Glomerular visceral epithelial cell (primary cell): ENCODE measurements around the gene NEDD4L.
A peak's percentile ranks its signal among the peaks of the same experiment; 100 is the strongest.

Source experiments
- DNase-seq: peaks from one replicate; pipeline ENCODE4 v3.0.0-alpha.2; 2016; ENCODE audit errors: extremely low spot score

The NEDD4L gene

DNA sequence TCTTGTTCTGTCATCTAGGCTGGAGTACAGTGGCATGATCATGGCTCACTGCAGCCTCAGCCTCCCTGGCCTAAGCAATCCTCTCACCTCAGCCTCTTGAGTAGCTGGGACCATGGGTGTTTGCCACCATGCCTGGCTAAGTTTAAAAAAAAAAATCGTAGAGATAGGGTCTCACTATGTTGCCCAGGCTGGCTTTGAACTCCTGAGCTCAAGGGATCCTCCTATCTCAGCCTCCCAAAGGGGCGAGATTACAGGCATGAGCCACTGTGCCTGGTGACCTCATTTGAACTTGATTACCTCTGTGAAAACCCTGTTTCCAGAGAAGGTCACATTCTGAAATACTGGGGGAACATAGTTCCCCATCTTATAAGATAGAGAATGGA is 190.3 kb downstream of the NEDD4L start:
- no peak for DNase-seq

DNA sequence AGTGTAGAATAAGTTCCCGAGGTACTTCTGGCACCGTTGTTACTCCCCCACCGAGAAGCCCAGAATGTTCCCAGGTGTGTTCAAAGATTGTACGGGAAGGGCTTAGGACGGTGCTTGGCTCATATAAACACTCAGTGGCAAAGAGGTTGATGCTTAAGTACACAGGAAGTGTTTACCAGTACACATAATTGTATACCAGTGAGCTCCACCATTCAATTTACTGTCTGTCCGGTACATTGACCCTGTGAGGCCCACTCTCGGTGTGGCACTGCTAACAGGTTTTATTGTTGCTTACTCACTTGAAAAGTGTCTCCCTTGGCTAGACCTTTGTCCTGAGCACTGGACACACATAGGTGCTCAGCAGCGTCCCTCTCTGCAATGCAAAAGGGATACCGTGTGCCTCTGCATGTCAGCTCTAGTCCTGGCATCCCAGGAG is 191.0 kb downstream of the NEDD4L start:
- DNase-seq = no peak

DNA sequence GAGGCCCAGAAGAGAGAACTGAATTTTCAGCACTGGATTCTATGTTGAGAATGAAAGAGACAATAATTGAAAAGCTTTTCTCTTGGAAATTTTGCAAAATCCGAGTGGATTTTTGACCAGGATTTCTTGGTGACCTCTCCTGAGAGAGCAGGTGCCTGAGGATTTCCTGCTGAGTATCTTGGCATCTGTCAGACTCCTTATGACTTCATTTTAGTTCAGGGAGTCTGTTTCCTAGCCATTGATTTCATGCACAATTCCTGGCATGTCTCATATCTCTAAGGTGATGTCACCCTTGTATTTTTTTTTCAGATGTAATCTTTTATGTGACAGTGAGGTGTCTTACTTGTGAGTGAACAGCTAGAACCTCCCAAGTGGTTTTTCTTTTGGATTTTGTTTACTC is 195.9 kb downstream of the NEDD4L start:
- peak; percentile 83 for DNase-seq

DNA sequence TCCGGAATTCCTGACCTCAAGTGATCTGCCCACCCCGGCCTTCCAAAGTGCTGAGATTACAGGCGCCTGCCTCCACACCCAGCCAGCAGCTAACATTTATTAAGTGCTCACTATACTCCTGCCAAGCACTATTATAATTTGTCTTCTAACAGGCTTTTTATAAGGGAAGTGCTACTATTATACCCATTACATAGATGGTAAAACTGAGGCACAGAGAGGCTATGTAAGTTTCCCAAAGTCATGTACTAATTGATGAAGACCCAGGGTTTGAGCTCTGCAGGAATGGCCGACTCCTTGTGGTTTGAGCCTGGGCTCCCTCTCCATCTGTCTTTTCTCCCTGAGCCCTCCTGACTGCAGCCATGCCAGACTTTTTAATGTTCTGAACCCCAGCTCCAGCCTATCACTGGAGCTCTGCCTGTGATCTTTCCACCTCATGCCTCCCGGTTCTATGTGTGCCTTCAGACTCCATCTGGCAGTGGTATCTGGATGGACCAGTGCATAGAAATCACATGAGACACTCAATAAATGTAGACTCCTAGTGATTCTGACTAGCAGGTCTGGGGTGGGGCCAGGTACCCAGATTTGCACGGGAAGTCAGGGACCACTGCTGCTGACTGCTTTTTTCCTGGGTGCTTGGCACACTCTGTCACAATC is 197.1 kb downstream of the NEDD4L start:
- no peak for DNase-seq

DNA sequence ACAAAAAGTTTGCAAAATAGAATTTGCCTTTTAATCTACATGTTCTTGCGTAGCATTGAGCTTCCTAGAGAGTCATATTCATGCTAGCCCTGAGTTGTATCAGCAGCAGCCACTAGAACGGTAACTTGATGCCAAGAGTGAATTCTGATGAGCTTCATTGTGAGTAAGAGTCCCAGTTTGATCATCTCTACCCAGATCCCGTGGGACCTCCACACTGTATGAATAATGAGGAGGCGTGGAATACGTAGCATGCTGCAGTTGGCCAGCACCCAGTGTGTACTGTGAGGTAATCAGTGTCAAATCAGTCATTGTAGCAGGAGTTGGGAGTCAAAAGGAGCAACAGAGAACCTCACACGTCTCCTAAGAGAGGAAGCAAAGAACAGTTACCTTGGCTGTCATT is 197.9 kb downstream of the NEDD4L start:
- peak; percentile 61 for DNase-seq

DNA sequence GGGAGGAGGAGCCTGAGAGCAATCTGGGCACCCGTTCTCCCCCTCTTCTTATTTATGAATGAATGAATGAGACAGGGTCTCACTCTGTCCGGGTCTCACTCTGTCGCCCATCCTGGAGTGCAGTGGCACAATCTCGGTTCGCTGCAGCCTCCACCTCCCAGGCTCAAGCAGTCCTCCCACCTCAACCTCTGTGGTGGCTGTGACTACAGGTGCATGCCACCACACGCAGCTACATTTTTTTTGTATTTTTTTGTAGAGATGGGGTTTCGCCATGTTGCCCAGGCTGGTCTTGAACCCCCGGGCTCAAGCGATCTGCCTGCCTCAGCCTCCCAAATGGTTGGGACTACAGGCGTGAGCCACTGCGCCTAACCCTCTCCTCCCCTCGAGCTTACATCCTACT is 198.4 kb downstream of the NEDD4L start:
- DNase-seq = no peak

DNA sequence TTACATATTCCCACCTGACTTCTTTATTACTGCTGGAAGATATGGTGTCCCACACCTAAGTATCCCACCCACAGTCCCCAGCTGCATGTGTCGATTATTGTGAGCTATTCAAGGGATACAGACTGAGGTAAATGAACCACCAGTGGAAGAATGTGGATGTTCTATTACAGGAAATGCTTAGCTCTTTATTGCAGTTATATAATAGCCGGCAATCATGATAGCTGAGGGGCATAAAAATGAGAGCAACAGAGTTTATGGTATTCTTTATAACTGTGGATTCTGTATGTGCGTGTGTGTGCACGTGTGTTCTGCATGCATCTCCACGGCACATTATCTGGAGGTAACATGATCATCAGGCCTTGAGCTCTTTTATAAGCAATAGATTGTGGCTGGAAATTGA is 198.9 kb downstream of the NEDD4L start:
- no peak for DNase-seq

DNA sequence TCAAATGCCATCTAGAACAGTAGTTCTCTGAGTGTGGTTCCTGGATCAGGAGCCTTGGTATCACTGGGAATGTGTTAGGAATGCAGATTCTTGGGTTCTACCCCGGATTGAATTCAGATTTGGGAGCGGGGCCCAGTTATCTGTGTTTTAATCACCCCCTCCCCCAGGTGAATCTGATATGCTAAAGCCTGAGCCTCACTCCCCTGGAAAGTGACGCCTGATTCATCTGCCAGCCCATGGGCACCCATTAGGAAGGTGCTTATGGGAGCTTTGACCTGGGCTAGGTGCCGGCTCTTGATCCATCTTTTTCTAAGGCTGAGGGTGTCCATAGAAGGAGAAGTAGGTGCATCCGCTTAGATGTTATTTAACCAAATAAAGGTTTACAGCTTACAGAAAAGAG is 199.4 kb downstream of the NEDD4L start:
- DNase-seq = no peak

DNA sequence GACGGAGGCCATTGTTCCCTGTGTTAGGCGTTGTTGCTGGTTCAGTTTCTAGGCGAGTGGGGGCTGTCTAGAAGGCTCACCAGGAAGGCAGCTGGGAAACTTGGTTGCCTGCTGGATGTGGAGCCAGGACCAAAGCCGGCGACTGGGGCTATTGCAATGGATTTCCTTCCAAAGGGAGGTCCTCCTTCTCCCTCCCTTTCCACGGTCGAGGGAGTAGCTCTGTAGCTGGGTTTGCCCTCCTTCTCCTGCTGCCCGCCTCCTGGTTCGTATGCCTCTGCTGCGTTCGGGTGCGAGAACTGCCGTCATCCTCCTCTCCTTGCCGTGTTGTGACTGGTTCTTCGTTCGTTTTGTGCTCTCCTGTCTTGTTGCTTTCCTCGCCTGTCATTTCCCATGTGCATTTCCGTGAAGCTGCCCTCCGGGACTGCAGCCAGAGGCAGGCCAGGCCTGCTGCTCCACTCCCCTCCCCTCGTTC is 203.4 kb downstream of the NEDD4L start:
- no peak for DNase-seq

DNA sequence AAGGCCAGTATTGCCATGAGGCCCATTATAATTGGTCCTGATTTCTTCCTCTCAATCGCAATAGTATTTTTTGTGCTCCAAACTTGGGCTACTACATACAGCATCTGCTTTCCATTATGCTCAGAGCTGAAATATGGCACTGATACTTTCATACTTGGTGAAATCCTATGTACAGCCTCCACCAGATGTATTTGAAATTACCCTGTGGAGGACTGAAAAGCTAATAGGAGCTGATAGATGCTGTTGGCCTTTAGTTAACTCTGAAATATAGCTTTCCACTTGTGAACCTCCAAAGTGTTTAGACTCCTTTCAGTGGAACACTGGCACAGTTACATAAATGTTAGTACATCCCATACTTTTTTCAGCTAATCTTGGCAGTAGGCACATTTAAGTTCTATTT is 205.7 kb downstream of the NEDD4L start:
- DNase-seq = no peak

DNA sequence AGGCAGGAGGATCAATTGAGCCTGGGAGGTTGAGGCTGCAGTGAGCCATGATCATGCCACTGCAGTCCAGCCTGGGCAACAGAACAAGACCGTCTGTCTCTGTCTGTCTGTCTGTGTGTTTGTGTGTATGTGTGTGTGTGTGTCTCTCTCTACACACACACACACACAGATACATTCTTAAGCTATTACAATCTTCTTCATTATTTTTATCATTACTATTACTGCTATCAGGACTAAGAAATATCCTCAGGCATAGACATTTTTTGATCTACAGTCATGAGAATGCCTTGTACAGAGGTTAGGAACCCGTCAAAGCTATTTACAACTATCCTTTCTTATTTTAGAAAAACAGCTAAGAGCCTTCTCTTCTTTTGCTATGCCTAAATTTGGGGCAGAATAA is 207.4 kb downstream of the NEDD4L start:
- no peak for DNase-seq

DNA sequence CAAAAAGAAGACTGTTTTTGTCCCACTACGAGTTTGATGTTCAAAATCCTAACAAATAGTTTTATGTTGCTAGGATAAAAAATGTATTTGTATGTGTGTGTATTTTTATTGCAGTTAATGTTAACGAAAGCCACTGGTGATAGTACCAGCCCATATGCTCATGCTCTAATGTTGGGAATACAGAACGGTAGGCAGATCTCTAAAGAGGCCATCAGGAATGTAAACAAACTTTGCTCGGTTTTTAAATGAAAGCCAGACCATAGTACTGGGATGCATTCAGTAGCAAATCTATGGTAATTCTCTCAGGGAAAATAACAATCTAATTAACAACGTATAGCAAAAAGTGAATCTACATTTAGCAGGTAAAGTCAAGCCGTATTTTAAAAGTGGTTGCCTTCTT is 208.1 kb downstream of the NEDD4L start:
- DNase-seq = no peak

DNA sequence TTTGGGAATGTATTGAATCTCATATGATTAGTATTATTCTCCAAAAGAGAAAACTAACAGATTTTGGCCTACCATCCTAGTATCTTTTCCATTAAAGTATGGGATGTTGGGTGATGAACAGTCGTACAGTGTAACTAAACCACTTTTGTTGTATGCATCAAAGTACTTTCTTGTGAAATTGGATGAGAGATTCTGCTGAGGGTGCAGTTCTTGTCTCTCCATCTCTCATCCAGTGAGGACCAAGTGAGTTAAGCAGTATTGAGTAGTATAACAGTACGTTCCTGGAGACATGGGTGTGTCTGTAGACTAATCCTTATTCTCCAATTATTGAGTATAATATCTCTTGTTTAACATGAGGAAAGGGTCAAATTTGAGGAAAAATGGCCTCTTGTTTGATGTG is 209.3 kb downstream of the NEDD4L start:
- no peak for DNase-seq

DNA sequence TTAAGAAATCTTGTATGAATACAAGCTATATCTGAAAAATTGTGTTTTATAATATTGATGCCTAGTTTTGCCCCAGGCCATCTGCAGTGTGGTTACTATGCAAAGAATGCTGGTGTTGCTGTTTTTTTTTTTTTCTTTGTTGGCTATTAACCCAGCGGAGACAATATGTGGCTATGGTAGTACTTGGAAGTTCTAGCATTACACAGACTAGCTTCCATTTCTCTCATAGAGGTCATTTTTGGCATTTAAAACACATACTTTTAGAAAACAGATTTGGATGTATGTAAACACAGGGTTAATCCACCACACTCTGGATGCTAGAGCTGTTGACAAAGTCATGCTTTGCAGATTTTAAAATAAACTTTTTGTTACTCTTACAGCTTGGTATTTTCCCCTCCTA is 209.8 kb downstream of the NEDD4L start:
- no peak for DNase-seq

DNA sequence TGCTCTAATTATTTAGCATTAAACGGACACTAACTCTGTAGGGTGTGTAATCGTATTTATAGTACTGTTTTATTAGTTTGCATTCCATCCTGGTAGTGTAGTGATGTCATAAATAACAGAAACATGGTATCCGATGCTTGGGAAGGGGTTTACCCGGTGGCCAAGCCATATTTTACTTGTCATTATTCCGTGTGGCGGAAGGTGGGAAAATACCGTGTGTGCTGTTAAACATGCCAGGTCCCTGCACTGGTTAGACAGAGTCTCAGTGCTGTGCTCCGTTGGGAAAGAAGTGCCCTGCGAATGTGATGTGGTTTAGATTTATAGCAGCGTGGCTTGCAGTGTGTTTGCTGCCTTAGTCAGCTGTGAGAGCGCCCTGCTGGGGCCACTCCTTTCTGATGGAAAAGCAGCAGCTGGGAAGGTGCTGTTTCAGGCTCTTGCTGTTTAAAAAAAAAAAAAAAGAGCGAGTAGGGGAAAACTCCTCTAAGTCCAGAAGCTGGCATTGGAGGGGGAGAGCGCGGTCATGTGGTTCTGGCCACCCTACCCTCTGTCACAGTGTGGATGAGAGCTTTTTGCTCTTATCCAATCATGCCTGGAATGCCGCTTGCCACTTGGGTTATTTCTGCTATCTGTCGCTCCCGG is 211.0 kb downstream of the NEDD4L start:
- DNase-seq = no peak

DNA sequence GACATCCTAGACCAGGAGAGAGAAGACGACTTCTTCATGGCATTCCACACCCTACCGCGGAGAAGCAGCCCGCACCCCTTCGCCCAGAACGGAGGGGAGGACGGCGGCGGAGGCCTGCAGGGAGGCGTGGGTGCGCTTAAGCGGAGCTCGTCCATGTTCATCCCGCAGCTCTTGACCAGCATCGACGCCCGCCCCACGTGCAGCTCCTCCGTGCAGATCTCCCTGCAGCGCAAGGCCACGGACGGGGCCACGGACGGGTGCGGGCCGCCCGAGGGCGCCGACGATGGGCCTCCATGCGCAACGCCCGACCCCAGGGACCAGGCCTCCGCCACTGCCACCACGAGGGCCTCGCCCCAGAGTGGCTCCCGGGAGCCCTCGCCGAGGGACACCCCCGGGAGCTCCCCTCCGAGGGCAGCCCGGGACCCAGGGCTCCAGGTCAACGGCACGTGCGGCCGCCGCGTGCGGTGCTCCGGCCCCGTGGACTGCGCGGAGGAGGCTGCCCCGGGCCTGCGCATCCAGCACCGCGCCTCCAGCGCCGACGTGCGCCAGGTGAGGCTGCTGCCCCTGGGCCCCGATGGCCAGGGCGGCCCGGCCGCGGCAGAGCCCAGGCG is 211.8 kb downstream of the NEDD4L start:
- no peak for DNase-seq

DNA sequence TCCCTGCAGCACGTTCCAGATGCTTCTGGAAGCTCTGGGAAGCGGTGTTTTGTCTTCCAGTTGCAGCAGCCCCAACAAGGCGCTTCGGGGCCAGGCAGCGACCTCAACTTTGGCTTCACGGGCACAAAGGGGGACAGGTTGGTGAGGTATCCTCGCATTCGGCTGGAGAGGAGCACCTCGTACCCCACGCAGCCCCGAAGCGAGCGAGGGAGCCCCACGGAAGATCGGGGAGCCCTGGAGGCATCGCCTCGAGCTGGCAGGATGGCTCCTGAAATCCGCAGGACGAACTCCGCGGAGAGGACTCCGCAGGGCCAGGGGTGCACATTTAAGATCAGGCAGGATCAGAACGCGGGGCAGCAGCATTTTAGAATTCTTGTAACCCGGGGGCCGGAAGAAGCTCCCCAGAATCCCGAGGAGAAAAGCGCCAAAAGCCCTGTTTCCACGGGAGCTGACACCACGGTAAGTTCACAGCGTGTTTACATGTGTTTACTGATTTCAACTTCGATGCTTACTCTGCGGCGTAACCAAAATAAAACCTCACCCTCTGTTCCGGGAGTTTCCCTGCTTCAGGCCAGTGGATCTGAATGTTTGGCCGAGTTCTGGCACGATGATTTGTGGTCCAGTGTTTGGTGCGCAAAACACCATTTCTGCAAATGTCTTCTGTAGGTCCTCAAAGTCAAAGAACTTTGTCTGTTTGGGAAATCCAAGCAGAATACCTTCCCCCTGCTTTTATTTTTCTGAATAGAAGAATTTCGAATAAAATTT is 212.5 kb downstream of the NEDD4L start:
- no peak for DNase-seq

DNA sequence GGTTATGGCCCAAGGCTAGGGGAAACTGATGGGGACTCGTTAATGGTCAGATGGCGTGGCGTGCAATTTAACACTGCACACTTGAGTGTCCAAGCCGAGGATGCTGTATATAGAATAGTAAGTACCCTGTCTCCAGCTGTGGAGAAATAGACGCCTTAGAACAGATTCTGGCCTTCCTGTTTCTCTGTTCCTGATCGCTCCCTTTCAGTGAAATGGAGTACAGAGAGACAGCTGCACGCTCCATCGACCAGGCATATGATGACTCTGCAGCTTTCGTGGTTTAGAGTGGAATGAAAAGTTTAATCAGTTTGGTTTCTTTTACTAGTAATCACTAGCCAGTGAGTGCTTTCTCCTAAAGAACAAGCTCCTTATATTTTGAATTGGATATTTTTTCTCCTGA is 213.4 kb downstream of the NEDD4L start:
- peak; percentile 73 for DNase-seq

DNA sequence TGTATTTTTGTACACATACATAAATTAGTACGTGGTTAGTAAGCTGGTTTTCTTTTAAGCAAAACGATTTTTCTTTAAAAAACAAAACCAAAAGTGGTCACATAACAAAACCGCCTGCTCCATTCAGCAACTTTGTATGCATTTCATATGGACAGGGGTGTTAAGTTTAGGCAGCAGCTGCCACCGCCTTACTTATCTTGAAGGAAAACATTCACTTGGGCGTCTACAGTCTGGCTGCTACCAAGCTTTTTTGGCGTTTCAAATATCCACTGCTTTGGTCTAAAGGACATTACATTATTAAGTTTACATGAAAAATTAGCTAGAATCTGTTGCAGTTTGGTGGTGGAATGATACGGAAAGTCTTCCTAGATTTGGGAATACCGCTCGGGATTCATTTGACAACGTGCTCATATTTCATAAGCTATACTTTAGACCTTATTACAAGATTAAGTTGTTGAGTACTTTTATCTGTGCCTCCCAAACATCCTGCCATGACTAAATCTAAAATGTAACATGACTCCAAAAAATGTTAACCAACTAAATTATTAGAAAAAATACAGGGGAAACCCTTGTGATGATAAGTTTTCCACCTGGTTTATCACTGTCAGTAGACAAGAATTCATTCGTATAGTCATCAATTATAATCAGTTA is 214.8 kb downstream of the NEDD4L start:
- DNase-seq = no peak

DNA sequence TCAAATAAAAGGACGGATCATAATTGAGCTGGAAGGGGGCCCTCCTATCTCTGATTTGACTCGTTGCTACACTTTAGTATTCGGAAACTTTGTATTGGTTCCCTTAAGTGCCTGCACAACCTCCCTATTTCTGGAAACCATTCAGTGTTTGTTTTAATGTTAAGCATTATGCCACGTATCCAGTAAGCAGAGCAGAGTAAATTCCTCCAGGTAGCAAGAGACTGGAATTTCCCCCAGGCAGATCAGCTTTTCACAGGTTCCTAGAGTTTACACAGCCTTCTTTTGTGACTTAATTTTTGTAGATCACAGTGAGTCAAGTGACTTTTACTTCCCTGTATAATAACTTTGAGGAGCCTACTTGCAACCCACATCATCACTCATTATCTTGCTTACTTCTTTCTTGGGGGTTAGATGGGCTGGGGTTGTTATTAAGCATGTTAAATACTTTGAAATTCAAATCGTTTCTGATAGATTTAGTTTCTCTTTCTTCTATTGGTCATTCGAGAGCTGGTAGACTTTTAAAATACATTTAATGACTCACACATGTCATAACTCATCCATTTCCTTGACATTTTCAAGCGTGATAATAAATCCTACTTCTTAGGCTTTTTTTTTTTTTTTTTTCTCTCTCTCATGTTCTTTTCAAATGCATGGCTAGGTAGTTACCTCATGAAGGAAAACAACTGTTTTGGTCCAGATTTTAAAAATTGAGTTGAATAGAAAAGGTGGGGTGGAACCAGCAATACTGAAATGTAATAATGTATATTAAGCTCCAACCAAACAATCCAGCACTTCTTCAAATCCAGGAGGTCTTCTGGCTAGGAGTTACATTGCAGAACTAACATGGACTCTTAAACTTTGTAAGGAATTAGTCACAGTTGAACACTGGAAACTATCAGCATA is 219.3 kb downstream of the NEDD4L start:
- DNase-seq = peak; percentile 53

DNA sequence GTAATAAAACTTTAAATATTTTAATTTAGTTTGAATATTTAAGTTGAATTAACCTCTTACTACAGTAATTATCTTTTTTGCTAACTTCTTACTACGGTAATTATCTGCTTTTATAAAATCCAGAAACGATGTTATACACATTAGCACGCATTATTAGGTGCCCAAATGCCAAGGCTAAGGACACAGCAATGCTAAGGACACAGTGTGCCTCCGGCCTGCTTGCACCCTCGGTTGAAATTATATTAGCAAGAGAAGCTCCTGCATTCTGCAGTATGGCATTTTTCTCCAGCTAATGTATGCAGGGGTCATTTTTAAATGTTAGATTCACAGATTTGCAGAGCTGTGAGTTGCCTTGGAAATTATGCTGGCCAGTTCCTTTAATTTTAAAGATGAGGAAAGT is 220.0 kb downstream of the NEDD4L start:
- no peak for DNase-seq
